WI38 (cell line): ENCODE results near the gene ITPR1.

Source experiments
- H3K4me3 ChIP-seq: 2 replicates; pipeline ENCODE4 v1.5.1; 2011; ENCODE audit warnings: low read depth, mild to moderate bottlenecking, control low read depth, low read length
- TF ChIP-seq, protein P1 (sequence below): IDR thresholded peaks from 2 replicates; pipeline ENCODE4 v1.5.1; 2012; ENCODE audit warnings: low read depth, mild to moderate bottlenecking, control low read depth, low read length

Gene ITPR1

DNA sequence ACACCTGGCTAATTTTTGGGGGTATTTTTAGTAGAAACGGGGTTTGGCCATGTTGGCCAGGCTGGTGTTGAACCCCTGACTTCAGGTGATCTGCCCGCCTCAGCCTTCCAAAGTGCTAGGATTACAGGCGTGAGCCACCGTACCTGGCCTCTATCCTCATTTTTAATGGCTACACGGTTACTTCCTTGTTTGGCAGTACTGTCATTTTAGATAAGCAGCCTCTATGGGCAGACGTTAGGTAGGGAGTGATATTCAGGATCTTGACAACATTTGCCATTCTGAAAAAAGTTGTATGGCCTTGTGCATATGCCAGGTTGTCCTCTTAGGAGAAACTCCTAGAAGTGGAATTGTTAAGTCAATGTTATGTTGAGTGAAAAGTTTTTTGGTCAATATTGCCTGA, 141.7 kb downstream of the ITPR1 start:
- TF ChIP-seq, protein P1, sequence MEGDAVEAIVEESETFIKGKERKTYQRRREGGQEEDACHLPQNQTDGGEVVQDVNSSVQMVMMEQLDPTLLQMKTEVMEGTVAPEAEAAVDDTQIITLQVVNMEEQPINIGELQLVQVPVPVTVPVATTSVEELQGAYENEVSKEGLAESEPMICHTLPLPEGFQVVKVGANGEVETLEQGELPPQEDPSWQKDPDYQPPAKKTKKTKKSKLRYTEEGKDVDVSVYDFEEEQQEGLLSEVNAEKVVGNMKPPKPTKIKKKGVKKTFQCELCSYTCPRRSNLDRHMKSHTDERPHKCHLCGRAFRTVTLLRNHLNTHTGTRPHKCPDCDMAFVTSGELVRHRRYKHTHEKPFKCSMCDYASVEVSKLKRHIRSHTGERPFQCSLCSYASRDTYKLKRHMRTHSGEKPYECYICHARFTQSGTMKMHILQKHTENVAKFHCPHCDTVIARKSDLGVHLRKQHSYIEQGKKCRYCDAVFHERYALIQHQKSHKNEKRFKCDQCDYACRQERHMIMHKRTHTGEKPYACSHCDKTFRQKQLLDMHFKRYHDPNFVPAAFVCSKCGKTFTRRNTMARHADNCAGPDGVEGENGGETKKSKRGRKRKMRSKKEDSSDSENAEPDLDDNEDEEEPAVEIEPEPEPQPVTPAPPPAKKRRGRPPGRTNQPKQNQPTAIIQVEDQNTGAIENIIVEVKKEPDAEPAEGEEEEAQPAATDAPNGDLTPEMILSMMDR, result no peak
- no peak overlapping the region for H3K4me3 ChIP-seq

GRCh38 chr3:4637265-4637664, 144.1 kb downstream of the ITPR1 start:
- H3K4me3 ChIP-seq, result no peak overlapping the region
- TF ChIP-seq, protein P1, result no peak

GRCh38 chr3:4641863-4642563, 148.9 kb downstream of the ITPR1 start:
- no peak overlapping the region for H3K4me3 ChIP-seq
- TF ChIP-seq, protein P1, result no peak

- H3K4me3 ChIP-seq, result no peak overlapping the region
- TF ChIP-seq, protein P1, result no peak
Observed at GRCh38 chr3:4642611-4643010, 149.5 kb downstream of the ITPR1 start.

DNA sequence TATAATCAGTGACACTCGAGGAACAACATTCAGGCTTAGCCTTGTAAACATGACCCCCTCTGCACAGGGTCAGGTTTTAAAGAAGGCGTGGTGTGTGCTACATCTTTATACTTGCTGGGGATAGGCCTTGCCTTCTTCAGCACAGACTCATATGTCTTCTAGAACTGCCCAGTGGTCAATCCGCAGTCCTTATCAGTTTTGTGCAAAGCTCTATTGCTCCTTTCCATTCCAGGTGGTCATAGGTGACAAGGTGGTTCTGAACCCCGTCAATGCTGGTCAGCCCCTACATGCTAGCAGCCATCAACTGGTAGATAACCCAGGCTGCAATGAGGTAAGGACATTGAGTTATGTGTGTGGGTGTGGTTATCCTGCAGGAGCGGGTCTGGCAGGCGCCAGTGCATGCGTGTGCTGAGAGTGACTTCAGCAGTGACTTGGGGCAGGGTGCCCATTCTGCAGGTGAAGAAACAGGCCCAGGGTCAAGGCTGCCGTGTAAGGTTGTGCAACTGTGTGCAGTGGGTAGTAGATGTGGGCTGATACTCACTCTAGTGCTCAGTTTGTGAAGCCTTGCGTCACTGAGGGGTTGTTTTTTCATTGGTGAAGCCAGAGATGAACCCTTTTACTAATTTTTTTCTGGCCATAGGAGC, 150.9 kb downstream of the ITPR1 start:
- TF ChIP-seq, protein P1, result no peak
- H3K4me3 ChIP-seq, result no peak overlapping the region

GRCh38 chr3:4644951-4645350, 151.8 kb downstream of the ITPR1 start:
- TF ChIP-seq, protein P1, result no peak
- H3K4me3 ChIP-seq, result no peak overlapping the region

- no peak overlapping the region for H3K4me3 ChIP-seq
- TF ChIP-seq, protein P1, result no peak
Observed at GRCh38 chr3:4645468-4645867, 152.3 kb downstream of the ITPR1 start.
